HepG2 (cell line): ENCODE measurements around the gene KCNH6. TPM values are rescaled to one million over a fixed set of nuclear protein-coding genes. Genes with fewer than 3 reads are reported as not detected.
A peak's percentile ranks its signal among the peaks of the same experiment; 100 is the strongest.

Source experiments
- ATF6 ChIP-seq: sonication (generic); formaldehyde crosslinking; conservative IDR thresholded peaks from 2 replicates; pipeline ENCODE4 v1.4.0; 2020; ENCODE audit warnings: missing genetic modification reagents
- FIP1L1 ChIP-seq: fragments of 200-400 bp; formaldehyde crosslinking; IDR thresholded peaks from 2 replicates; pipeline ENCODE4 v1.6.1; 2018; ENCODE audit warnings: low read depth, mild to moderate bottlenecking, low read length, moderate library complexity, borderline replicate concordance; ENCODE audit not compliant: insufficient read depth
- HNRNPLL ChIP-seq: fragments of 200-400 bp; formaldehyde crosslinking; IDR thresholded peaks from 2 replicates; pipeline ENCODE4 v1.6.1; 2017; ENCODE audit warnings: mild to moderate bottlenecking, low read depth, low read length; ENCODE audit not compliant: poor library complexity, severe bottlenecking
- HOXA5 ChIP-seq: sonication (generic); formaldehyde crosslinking; IDR thresholded peaks from 2 replicates; pipeline ENCODE4 v1.4.0; 2020; ENCODE audit warnings: missing genetic modification reagents
- NFE2L1 ChIP-seq: sonication (generic); formaldehyde crosslinking; IDR thresholded peaks from 2 replicates; pipeline ENCODE4 v1.4.0; 2020; ENCODE audit warnings: missing genetic modification reagents, mild to moderate bottlenecking, borderline replicate concordance
- ZBTB7A ChIP-seq: sonication (generic); formaldehyde crosslinking; IDR thresholded peaks from 2 replicates; pipeline ENCODE4 v1.8.0; 2022; ENCODE audit warnings: mild to moderate bottlenecking, missing genetic modification reagents
- ZNF678 ChIP-seq: sonication (generic); formaldehyde crosslinking; IDR thresholded peaks from 2 replicates; pipeline ENCODE4 v1.4.0; 2020; ENCODE audit warnings: mild to moderate bottlenecking, missing genetic modification reagents
- ZNF776 ChIP-seq: sonication (generic); formaldehyde crosslinking; IDR thresholded peaks from 2 replicates; pipeline ENCODE4 v1.4.0; 2020; ENCODE audit warnings: mild to moderate bottlenecking, missing genetic modification reagents
- polyA plus RNA-seq, 8 experiments: library from polyadenylated mRNA; depleted of rRNA in 3 of 8; stranded (reverse) in 7 of 8; unstranded in 1 of 8; fragments of >200 nt; fragmentation: Illumina TruSeq in 4 of 8; extraction: Trizol in 4 of 8; gene quantifications; 2 replicates each; pipeline versions ENCODE4 v1.2.1 to v1.2.3, GENCODE V29; 2011 to 2016; ENCODE audit warnings: low read depth in 4 of 8, missing spikeins in 1 of 8, mixed read lengths in 1 of 8; ENCODE audit not compliant: insufficient read depth in 1 of 8
- total RNA-seq, 5 experiments: library from RNA; depleted of rRNA; stranded (reverse); fragments of >200 nt; fragmentation: Illumina TruSeq; extraction: Trizol; gene quantifications; 2 replicates each; pipeline ENCODE4 v1.2.3, GENCODE V29; 2016; ENCODE audit warnings: low read depth in 1 of 5
- TF ChIP-seq, protein P1 (sequence below): IDR thresholded peaks from 2 replicates; pipeline ENCODE4 v1.6.1; 2016
- TF ChIP-seq, protein P2 (sequence below), 2 experiments: sonication (generic) in 1 of 2; formaldehyde crosslinking in 1 of 2; IDR thresholded peaks; 2 replicates each; pipeline versions ENCODE4 v1.5.1 to v1.6.1; 2011 to 2020; ENCODE audit warnings: borderline replicate concordance in 1 of 2, low read depth in 1 of 2, low read length in 1 of 2, mild to moderate bottlenecking in 1 of 2, missing genetic modification reagents in 1 of 2, moderate library complexity in 1 of 2
- TF ChIP-seq, protein P3 (sequence below): sonication (generic); formaldehyde crosslinking; IDR thresholded peaks from 2 replicates; pipeline ENCODE4 v1.5.1; 2020; ENCODE audit warnings: mild to moderate bottlenecking, missing genetic modification reagents, moderate library complexity
- TF ChIP-seq, protein P4 (sequence below): sonication (generic); formaldehyde crosslinking; IDR thresholded peaks from 2 replicates; pipeline ENCODE4 v1.5.1; 2020; ENCODE audit warnings: mild to moderate bottlenecking, missing genetic modification reagents, borderline replicate concordance

The KCNH6 gene
- total and polyA plus RNA-seq, 2 of the 13 experiments (the other 11 are each of a cell fraction or from before 2014, with no cell fraction given): 0.05 to 0.18 TPM

- TF ChIP-seq, protein P1, sequence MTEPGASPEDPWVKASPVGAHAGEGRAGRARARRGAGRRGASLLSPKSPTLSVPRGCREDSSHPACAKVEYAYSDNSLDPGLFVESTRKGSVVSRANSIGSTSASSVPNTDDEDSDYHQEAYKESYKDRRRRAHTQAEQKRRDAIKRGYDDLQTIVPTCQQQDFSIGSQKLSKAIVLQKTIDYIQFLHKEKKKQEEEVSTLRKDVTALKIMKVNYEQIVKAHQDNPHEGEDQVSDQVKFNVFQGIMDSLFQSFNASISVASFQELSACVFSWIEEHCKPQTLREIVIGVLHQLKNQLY (CRISPR knock-in tag): peak; percentile 51; the same call in 1 of the 2 replicates
- peak; percentile 78; the same call in 1 of the 2 replicates for TF ChIP-seq ZBTB7A
- no peak for TF ChIP-seq ATF6 (CRISPR knock-in tag)
- no peak for TF ChIP-seq FIP1L1
- TF ChIP-seq HNRNPLL: no peak
- TF ChIP-seq, protein P2, sequence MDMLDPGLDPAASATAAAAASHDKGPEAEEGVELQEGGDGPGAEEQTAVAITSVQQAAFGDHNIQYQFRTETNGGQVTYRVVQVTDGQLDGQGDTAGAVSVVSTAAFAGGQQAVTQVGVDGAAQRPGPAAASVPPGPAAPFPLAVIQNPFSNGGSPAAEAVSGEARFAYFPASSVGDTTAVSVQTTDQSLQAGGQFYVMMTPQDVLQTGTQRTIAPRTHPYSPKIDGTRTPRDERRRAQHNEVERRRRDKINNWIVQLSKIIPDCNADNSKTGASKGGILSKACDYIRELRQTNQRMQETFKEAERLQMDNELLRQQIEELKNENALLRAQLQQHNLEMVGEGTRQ (IDR thresholded peaks at IDR 0.05; ENCODE audit: low read depth, low read length): no peak
- TF ChIP-seq, protein P2 (CRISPR knock-in tag; IDR thresholded peaks at IDR 0.05; ENCODE audit: borderline replicate concordance): no peak
- TF ChIP-seq, protein P3, sequence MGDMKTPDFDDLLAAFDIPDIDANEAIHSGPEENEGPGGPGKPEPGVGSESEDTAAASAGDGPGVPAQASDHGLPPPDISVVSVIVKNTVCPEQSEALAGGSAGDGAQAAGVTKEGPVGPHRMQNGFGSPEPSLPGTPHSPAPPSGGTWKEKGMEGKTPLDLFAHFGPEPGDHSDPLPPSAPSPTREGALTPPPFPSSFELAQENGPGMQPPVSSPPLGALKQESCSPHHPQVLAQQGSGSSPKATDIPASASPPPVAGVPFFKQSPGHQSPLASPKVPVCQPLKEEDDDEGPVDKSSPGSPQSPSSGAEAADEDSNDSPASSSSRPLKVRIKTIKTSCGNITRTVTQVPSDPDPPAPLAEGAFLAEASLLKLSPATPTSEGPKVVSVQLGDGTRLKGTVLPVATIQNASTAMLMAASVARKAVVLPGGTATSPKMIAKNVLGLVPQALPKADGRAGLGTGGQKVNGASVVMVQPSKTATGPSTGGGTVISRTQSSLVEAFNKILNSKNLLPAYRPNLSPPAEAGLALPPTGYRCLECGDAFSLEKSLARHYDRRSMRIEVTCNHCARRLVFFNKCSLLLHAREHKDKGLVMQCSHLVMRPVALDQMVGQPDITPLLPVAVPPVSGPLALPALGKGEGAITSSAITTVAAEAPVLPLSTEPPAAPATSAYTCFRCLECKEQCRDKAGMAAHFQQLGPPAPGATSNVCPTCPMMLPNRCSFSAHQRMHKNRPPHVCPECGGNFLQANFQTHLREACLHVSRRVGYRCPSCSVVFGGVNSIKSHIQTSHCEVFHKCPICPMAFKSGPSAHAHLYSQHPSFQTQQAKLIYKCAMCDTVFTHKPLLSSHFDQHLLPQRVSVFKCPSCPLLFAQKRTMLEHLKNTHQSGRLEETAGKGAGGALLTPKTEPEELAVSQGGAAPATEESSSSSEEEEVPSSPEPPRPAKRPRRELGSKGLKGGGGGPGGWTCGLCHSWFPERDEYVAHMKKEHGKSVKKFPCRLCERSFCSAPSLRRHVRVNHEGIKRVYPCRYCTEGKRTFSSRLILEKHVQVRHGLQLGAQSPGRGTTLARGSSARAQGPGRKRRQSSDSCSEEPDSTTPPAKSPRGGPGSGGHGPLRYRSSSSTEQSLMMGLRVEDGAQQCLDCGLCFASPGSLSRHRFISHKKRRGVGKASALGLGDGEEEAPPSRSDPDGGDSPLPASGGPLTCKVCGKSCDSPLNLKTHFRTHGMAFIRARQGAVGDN (CRISPR knock-in tag): peak; percentile 31; the same call in 1 of the 2 replicates
- no peak for TF ChIP-seq HOXA5 (CRISPR knock-in tag)
- 0 out of 2 replicates have a peak, but pooled peaks have one; percentile 27 for TF ChIP-seq ZNF776 (CRISPR knock-in tag)
- TF ChIP-seq ZNF678 (CRISPR knock-in tag): peak; percentile 92; the same call in 1 of the 2 replicates
- TF ChIP-seq, protein P4, sequence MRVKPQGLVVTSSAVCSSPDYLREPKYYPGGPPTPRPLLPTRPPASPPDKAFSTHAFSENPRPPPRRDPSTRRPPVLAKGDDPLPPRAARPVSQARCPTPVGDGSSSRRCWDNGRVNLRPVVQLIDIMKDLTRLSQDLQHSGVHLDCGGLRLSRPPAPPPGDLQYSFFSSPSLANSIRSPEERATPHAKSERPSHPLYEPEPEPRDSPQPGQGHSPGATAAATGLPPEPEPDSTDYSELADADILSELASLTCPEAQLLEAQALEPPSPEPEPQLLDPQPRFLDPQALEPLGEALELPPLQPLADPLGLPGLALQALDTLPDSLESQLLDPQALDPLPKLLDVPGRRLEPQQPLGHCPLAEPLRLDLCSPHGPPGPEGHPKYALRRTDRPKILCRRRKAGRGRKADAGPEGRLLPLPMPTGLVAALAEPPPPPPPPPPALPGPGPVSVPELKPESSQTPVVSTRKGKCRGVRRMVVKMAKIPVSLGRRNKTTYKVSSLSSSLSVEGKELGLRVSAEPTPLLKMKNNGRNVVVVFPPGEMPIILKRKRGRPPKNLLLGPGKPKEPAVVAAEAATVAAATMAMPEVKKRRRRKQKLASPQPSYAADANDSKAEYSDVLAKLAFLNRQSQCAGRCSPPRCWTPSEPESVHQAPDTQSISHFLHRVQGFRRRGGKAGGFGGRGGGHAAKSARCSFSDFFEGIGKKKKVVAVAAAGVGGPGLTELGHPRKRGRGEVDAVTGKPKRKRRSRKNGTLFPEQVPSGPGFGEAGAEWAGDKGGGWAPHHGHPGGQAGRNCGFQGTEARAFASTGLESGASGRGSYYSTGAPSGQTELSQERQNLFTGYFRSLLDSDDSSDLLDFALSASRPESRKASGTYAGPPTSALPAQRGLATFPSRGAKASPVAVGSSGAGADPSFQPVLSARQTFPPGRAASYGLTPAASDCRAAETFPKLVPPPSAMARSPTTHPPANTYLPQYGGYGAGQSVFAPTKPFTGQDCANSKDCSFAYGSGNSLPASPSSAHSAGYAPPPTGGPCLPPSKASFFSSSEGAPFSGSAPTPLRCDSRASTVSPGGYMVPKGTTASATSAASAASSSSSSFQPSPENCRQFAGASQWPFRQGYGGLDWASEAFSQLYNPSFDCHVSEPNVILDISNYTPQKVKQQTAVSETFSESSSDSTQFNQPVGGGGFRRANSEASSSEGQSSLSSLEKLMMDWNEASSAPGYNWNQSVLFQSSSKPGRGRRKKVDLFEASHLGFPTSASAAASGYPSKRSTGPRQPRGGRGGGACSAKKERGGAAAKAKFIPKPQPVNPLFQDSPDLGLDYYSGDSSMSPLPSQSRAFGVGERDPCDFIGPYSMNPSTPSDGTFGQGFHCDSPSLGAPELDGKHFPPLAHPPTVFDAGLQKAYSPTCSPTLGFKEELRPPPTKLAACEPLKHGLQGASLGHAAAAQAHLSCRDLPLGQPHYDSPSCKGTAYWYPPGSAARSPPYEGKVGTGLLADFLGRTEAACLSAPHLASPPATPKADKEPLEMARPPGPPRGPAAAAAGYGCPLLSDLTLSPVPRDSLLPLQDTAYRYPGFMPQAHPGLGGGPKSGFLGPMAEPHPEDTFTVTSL (CRISPR knock-in tag): peak; percentile 93
- no peak for TF ChIP-seq NFE2L1 (CRISPR knock-in tag)
Measured at GRCh38 chr17:63578027-63578768, 55.0 kb downstream of the KCNH6 start (continued).
